Sigmoid colon (tissue), 7 donors: ENCODE results near the gene PDLIM5. TPM values are rescaled to one million over a fixed set of nuclear protein-coding genes. Genes with fewer than 3 reads are reported as not detected.

Source experiments
- DNase-seq: peaks from one replicate; pipeline ENCODE4 v3.0.0-alpha.2; 2019
- H3K27ac ChIP-seq, 4 donors: fragments of 200-600 bp; sonication (generic); one replicate each; pipeline ENCODE4 v1.5.1; 2016 to 2019; ENCODE audit warnings: mild to moderate bottlenecking in 1 of 4
- H3K27me3 ChIP-seq, 3 donors: fragments of 200-600 bp; sonication (generic); one replicate each; pipeline ENCODE4 v1.5.1; 2019; ENCODE audit warnings: mild to moderate bottlenecking in 1 of 3
- H3K36me3 ChIP-seq, 4 donors: fragments of 200-600 bp; sonication (generic); one replicate each; pipeline ENCODE4 v1.5.1; 2016 to 2019
- H3K4me1 ChIP-seq, 4 donors: fragments of 200-600 bp; sonication (generic); one replicate each; pipeline ENCODE4 v1.5.1; 2017 to 2019
- H3K4me3 ChIP-seq, 4 donors: fragments of 200-600 bp; sonication (generic); one replicate each; pipeline ENCODE4 v1.5.1; 2017 to 2019; ENCODE audit warnings: mild to moderate bottlenecking in 2 of 4, moderate library complexity in 1 of 4
- H3K9me3 ChIP-seq, 4 donors: fragments of 200-600 bp in 3 of 4; sonication (generic) in 3 of 4; one replicate each; pipeline versions ENCODE4 v1.5.1 to v1.6.1; 2013 to 2019
- CTCF ChIP-seq, 4 experiments: fragments of 450-650 bp in 3 of 4; fragments of 200-600 bp in 1 of 4; IDR thresholded peaks; one replicate each; pipeline ENCODE4 v1.5.1; 2016 to 2019; ENCODE audit warnings: antibody characterized with exemption in 4 of 4, mild to moderate bottlenecking in 3 of 4, moderate library complexity in 2 of 4
- EP300 ChIP-seq, 4 donors: sonication (generic); formaldehyde crosslinking; IDR thresholded peaks; one replicate each; pipeline ENCODE4 v1.6.1; 2017; ENCODE audit warnings: antibody characterized with exemption in 4 of 4
- POLR2A ChIP-seq, 2 donors: fragments of 450-650 bp; IDR thresholded peaks; one replicate each; pipeline ENCODE4 v1.6.1; 2016; ENCODE audit warnings: antibody characterized with exemption in 2 of 2, mild to moderate bottlenecking in 2 of 2, moderate library complexity in 2 of 2
- POLR2AphosphoS5 ChIP-seq, 4 donors: sonication (generic); formaldehyde crosslinking; IDR thresholded peaks; one replicate each; pipeline ENCODE4 v1.6.1; 2017; ENCODE audit warnings: antibody characterized with exemption in 4 of 4
- WGBS, 2 donors: extraction: QIAGEN DNeasy Blood & Tissue Kit; methylation state at CpG; one replicate each; pipeline ENCODE4 v1.1.7; 2013; 5-methylcytosine and 5-hydroxymethylcytosine counted together
- intact Hi-C: fragments of 100-400 bp; cut with DNase I; formaldehyde crosslinking; loops from one replicate; pipeline ENCODE4 v1.15.1; 2023
- polyA plus RNA-seq, 3 donors: library from polyadenylated mRNA; stranded (reverse); fragments of 200-250 nt; gene quantifications; one replicate each; pipeline ENCODE4 v1.2.3, GENCODE V29; 2013
- total RNA-seq, 4 donors: library from RNA; depleted of rRNA; stranded (reverse); fragments of >200 nt; gene quantifications; one replicate each; pipeline ENCODE4 v1.1.0, GENCODE V29; 2016
- donor health status: healthy with polysubstance abuse.
- donor health status: Bipolar disorder and iron deficiency.
- donor health status: healthy.

Gene PDLIM5
- total and polyA plus RNA-seq, 7 donors = 31.2 to 221 (median 167) TPM

- H3K27me3 ChIP-seq = no peaks in the 10 kb centered on the region
- intact Hi-C loops = no loop called here
- H3K4me3 ChIP-seq = no peak overlapping the region
- no peak for DNase-seq
- H3K9me3 ChIP-seq = no peaks in the 10 kb centered on the region
- H3K4me1 ChIP-seq = peaks cover 0 to 80% (median 65%) of the 10 kb centered on the region in 4 donors
- TF ChIP-seq CTCF (IDR thresholded peaks at IDR 0.05) = no peak
- TF ChIP-seq POLR2AphosphoS5 (IDR thresholded peaks at IDR 0.05) = no peak
- no peak for TF ChIP-seq EP300 (IDR thresholded peaks at IDR 0.05)
- no peak for TF ChIP-seq POLR2A (IDR thresholded peaks at IDR 0.05)
- H3K36me3 ChIP-seq = no peaks in the 10 kb centered on the region
- H3K27ac ChIP-seq = no peak overlapping the region
Observed at GRCh38 chr4:94466371-94466770, 14.6 kb downstream of the PDLIM5 start.

GRCh38 chr4:94466923-94467322, 15.2 kb downstream of the PDLIM5 start:
- Histone ChIP-seq H3K4me1 (peaks cover 0 to 81% (median 66%) of the 10 kb centered on the region in 4 donors), H3K27ac (no peak overlapping the region), H3K9me3 (no peaks in the 10 kb centered on the region), H3K27me3 (no peaks in the 10 kb centered on the region), H3K4me3 (no peak overlapping the region), H3K36me3 (no peaks in the 10 kb centered on the region)
- WGBS, 2 donors = 89 to 92% methylated on average over 2 of the region's 2 CpGs
- intact Hi-C loops = no loop called here
- no peak for TF ChIP-seq EP300 (IDR thresholded peaks at IDR 0.05)
- no peak for TF ChIP-seq POLR2AphosphoS5 (IDR thresholded peaks at IDR 0.05)
- no peak for TF ChIP-seq POLR2A (IDR thresholded peaks at IDR 0.05)
- no peak for TF ChIP-seq CTCF (IDR thresholded peaks at IDR 0.05)
- DNase-seq = no peak

- no peak overlapping the region for H3K4me3 ChIP-seq
- intact Hi-C loops = no loop called here
- 79 to 92% methylated on average over 4 of the region's 4 CpGs for WGBS, 2 donors
- DNase-seq = no peak
- H3K4me1 ChIP-seq = peaks cover 0 to 88% (median 69%) of the 10 kb centered on the region in 4 donors
- no peaks in the 10 kb centered on the region for H3K9me3 ChIP-seq
- no peak overlapping the region for H3K27ac ChIP-seq
- H3K27me3 ChIP-seq = no peaks in the 10 kb centered on the region
- H3K36me3 ChIP-seq = no peaks in the 10 kb centered on the region
- TF ChIP-seq POLR2AphosphoS5 (IDR thresholded peaks at IDR 0.05) (no peak), POLR2A (IDR thresholded peaks at IDR 0.05) (no peak), CTCF (IDR thresholded peaks at IDR 0.05) (no peak), EP300 (IDR thresholded peaks at IDR 0.05) (no peak)
Observed at GRCh38 chr4:94468093-94468769, 16.5 kb downstream of the PDLIM5 start.

DNA sequence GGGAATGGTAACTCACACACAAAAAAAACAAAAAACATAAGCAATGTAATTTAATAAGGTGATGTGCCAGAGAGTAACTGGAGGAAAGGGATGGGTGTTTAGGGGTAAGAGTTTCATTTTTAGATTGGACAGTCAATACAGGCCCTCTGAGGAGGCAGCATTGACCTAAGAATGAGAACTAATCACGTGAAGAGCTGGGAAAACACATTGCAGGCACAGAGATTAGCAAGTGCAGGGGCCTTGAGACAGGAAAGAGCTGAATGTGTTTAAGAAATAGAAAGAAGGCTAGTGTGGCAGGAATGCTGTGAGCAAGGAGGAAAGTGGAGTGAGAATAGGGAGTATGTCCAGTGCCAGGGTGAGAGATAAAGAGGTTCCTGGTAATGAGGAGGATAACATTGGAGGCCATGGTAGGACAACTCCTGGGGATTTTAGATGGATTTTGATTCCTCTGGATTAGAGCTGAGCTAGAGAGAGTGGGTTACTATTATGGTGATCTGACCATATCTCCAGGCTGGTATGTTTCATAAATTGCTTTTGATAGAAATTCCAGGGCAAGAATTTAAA, 17.6 kb downstream of the PDLIM5 start:
- intact Hi-C loops = no loop called here
- H3K36me3 ChIP-seq = no peaks in the 10 kb centered on the region
- H3K27ac ChIP-seq = peak overlapping the region in 2 of 4 donors; percentile 16 to 27
- peaks cover 0 to 80% (median 60%) of the 10 kb centered on the region in 4 donors for H3K4me1 ChIP-seq
- WGBS, 2 donors = 84% methylated on average over 1 of the region's 1 CpG
- DNase-seq = no peak
- H3K4me3 ChIP-seq = no peak overlapping the region
- TF ChIP-seq POLR2AphosphoS5 (IDR thresholded peaks at IDR 0.05) = no peak
- no peak for TF ChIP-seq EP300 (IDR thresholded peaks at IDR 0.05)
- TF ChIP-seq CTCF (IDR thresholded peaks at IDR 0.05) = no peak
- TF ChIP-seq POLR2A (IDR thresholded peaks at IDR 0.05) = no peak
- no peaks in the 10 kb centered on the region for H3K9me3 ChIP-seq
- no peaks in the 10 kb centered on the region for H3K27me3 ChIP-seq
